ENCODE data around the gene MELTF. TPM values are rescaled to one million over a fixed set of nuclear protein-coding genes. Genes with fewer than 3 reads are reported as not detected.
A peak's percentile ranks its signal among the peaks of the same experiment; 100 is the strongest.

Gene MELTF
- total and polyA plus RNA-seq, 11 donors, result 4.9 to 72.6 (median 10.3) TPM

- no peaks in the 10 kb centered on the region for H3K36me3 ChIP-seq
- peaks cover 0 to 27% (median 10%) of the 10 kb centered on the region in 12 donors for H3K4me1 ChIP-seq
- DNase-seq (no peak), ATAC-seq (no peak)
- intact Hi-C loops (cut with DNase I), result loop anchor here in 5 of 10 donors (1.0 to 10.0 kb wide), 6 partner anchors 132 to 364 kb away; no protein-coding TSS in a partner anchor
- no peak overlapping the region for H3K27ac ChIP-seq
- no peaks in the 10 kb centered on the region for H3K27me3 ChIP-seq
- WGBS, 4 donors, result 75 to 85% (median 84%) methylated on average over 15 of the region's 15 CpGs
- no peak overlapping the region for H3K4me3 ChIP-seq
- TF ChIP-seq POLR2A (IDR thresholded peaks at IDR 0.05), result no peak
- TF ChIP-seq CTCF (IDR thresholded peaks at IDR 0.05), result no peak
- no peaks in the 10 kb centered on the region for H3K9me3 ChIP-seq
These were observed 59.0 kb downstream of the MELTF start for GRCh38 chr3:196970547-196971093.

- Histone ChIP-seq H3K4me3 (peak overlapping the region; percentile 66 to 97 (median 84)), H3K27me3 (no peaks in the 10 kb centered on the region), H3K27ac (peak overlapping the region in 11 of 12 donors; percentile 65 to 85 (median 79)), H3K4me1 (peaks cover 0 to 27% (median 10%) of the 10 kb centered on the region in 12 donors), H3K9me3 (no peaks in the 10 kb centered on the region), H3K36me3 (no peaks in the 10 kb centered on the region)
- DNase-seq, result peak; percentile 58 to 86 (median 63)
- peak in 3 of 4 donors; percentile 58 to 84 (median 78) for ATAC-seq
- intact Hi-C loops (cut with DNase I), result loop anchor here in 8 of 10 donors (1.0 to 10.0 kb wide), 9 partner anchors 27 to 425 kb away; partner anchors contain the start of gene NCBP2 (in 2 of the 8)
- 9 to 38% (median 12%) methylated on average over 26 to 100 of the region's 100 CpGs for WGBS, 4 donors
- TF ChIP-seq POLR2A (IDR thresholded peaks at IDR 0.05) (peak in 1 of 2 donors; percentile 11), CTCF (IDR thresholded peaks at IDR 0.05) (peak; percentile 37 to 98 (median 86))
These were observed 59.7 kb downstream of the MELTF start for GRCh38 chr3:196969660-196970546.

GRCh38 chr3:196969134-196969659 is 60.4 kb downstream of the MELTF start:
- peak in 3 of 5 donors; percentile 32 to 50 (median 40) for DNase-seq
- Histone ChIP-seq H3K36me3 (no peaks in the 10 kb centered on the region), H3K4me1 (peaks cover 0 to 27% (median 10%) of the 10 kb centered on the region in 12 donors), H3K9me3 (no peaks in the 10 kb centered on the region), H3K27ac (peak overlapping the region; percentile 65 to 85 (median 78)), H3K4me3 (peak overlapping the region; percentile 66 to 97 (median 84)), H3K27me3 (no peaks in the 10 kb centered on the region)
- 0% methylated on average over 5 to 72 of the region's 72 CpGs for WGBS, 4 donors
- intact Hi-C loops (cut with DNase I), result loop anchor here in 4 of 10 donors (1.0 to 10.0 kb wide), 5 partner anchors 26 to 424 kb away; partner anchors contain the start of gene NCBP2 (in 2 of the 4)
- TF ChIP-seq CTCF (IDR thresholded peaks at IDR 0.05) (no peak), POLR2A (IDR thresholded peaks at IDR 0.05) (no peak)
- peak in 3 of 4 donors; percentile 27 to 41 (median 38) for ATAC-seq

Measured in heart left ventricle (tissue), 16 donors.